IPS-20b (cell line): ENCODE results near the gene CHD2.

Experiments used
- H3K27ac ChIP-seq: one replicate; pipeline ENCODE4 v1.5.1; 2013; ENCODE audit warnings: low read length
- H3K27me3 ChIP-seq: 2 replicates; pipeline ENCODE4 v1.6.1; 2013; ENCODE audit warnings: mild to moderate bottlenecking, low read length, inconsistent platforms; ENCODE audit not compliant: insufficient read depth
- H3K36me3 ChIP-seq: 2 replicates; pipeline ENCODE4 v1.6.1; 2013; ENCODE audit warnings: low read depth, mild to moderate bottlenecking, inconsistent platforms, low read length, moderate library complexity; ENCODE audit not compliant: insufficient read depth
- H3K4me1 ChIP-seq: 2 replicates; pipeline ENCODE4 v1.6.1; 2013; ENCODE audit warnings: mild to moderate bottlenecking, control low read depth, inconsistent platforms, low read length, moderate library complexity; ENCODE audit not compliant: insufficient read depth
- H3K4me3 ChIP-seq: 2 replicates; pipeline ENCODE4 v1.5.1; 2013; ENCODE audit warnings: mild to moderate bottlenecking, low read length, inconsistent platforms
- H3K9ac ChIP-seq: 2 replicates; pipeline ENCODE4 v1.6.1; 2013; ENCODE audit warnings: low read depth, mild to moderate bottlenecking, inconsistent platforms, low read length, moderate library complexity
- H3K9me3 ChIP-seq: 2 replicates; pipeline ENCODE4 v1.6.1; 2013; ENCODE audit warnings: mild to moderate bottlenecking, low read depth, low read length, inconsistent platforms; ENCODE audit not compliant: insufficient read depth

CHD2 gene

GRCh38 chr15:92937901-92938300, 37.8 kb downstream of the CHD2 start:
- Histone ChIP-seq H3K9ac (no peak overlapping the region), H3K4me3 (no peak overlapping the region), H3K9me3 (no peaks in the 10 kb centered on the region), H3K4me1 (no peaks in the 10 kb centered on the region), H3K27me3 (no peaks in the 10 kb centered on the region), H3K36me3 (peaks cover 96% of the 10 kb centered on the region), H3K27ac (no peak overlapping the region)

DNA sequence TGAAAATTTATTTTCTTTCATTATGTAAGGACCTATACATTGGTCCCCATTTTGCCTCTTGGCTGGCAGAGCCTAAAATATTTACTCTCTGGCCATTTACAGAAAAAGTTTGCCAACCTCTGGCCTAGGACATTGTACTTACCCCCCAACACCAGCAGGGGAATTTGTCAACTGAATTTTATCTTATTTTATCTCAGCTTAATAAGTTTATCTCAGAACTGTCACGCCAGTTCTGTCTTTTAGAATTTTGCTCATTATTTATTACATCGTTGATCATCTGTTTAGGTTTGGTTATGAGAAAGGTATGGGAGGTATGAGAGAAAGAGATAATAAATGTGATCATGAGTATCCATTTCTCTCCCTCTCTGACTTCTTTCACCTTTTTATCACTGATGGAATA, 38.3 kb downstream of the CHD2 start:
- no peaks in the 10 kb centered on the region for H3K4me1 ChIP-seq
- no peaks in the 10 kb centered on the region for H3K27me3 ChIP-seq
- no peaks in the 10 kb centered on the region for H3K9me3 ChIP-seq
- H3K27ac ChIP-seq: no peak overlapping the region
- peaks cover 96% of the 10 kb centered on the region for H3K36me3 ChIP-seq
- H3K4me3 ChIP-seq: no peak overlapping the region
- no peak overlapping the region for H3K9ac ChIP-seq

DNA sequence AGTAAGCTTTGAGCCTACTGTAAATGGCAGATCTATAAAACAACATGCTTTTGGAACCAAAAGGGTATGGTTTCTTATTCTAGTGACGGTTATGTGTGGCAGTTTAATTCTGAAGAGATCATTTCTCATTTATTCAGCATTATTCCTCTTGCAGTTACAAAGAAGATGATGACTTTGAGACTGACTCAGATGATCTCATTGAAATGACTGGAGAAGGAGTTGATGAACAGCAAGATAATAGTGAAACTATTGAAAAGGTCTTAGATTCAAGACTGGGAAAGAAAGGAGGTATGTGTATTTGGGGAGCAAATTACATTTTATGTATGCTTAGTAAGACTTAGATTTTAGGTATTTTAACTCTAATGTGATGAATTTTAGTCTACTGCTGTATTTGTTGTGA, 41.5 kb downstream of the CHD2 start:
- no peak overlapping the region for H3K4me3 ChIP-seq
- no peaks in the 10 kb centered on the region for H3K27me3 ChIP-seq
- H3K4me1 ChIP-seq: no peaks in the 10 kb centered on the region
- H3K36me3 ChIP-seq: peaks cover 97% of the 10 kb centered on the region
- no peak overlapping the region for H3K27ac ChIP-seq
- peaks cover 7% of the 10 kb centered on the region; the same call in 1 of the 2 replicates for H3K9me3 ChIP-seq
- H3K9ac ChIP-seq: no peak overlapping the region

GRCh38 chr15:92942706-92943105, 42.6 kb downstream of the CHD2 start:
- no peaks in the 10 kb centered on the region for H3K4me1 ChIP-seq
- H3K36me3 ChIP-seq: peaks cover 97% of the 10 kb centered on the region
- no peak overlapping the region for H3K27ac ChIP-seq
- no peak overlapping the region for H3K9ac ChIP-seq
- peaks cover 17% of the 10 kb centered on the region for H3K9me3 ChIP-seq
- no peak overlapping the region for H3K4me3 ChIP-seq
- no peaks in the 10 kb centered on the region for H3K27me3 ChIP-seq

DNA sequence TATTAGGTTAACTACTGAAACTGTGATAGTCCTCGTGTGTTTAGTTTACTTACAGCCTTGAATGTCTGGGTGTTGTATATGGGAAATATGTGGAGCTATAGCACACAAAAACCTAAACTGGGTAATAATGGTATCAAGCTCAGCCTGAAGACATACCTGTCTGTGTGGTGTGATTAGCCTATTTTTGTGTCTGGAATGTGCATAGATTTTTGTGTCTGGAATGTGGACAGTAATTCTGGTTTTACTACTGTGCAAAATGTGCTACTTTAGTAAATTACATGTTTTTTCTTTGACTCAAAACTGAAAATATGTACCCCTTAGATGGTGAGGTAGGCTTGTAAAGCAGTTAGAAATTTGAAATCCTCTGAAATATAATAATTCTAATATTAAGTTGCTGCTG, 43.5 kb downstream of the CHD2 start:
- Histone ChIP-seq H3K27me3 (no peaks in the 10 kb centered on the region), H3K9ac (no peak overlapping the region), H3K27ac (no peak overlapping the region), H3K4me1 (no peaks in the 10 kb centered on the region), H3K36me3 (peaks cover 97% of the 10 kb centered on the region), H3K4me3 (no peak overlapping the region), H3K9me3 (peaks cover 25% of the 10 kb centered on the region)

DNA sequence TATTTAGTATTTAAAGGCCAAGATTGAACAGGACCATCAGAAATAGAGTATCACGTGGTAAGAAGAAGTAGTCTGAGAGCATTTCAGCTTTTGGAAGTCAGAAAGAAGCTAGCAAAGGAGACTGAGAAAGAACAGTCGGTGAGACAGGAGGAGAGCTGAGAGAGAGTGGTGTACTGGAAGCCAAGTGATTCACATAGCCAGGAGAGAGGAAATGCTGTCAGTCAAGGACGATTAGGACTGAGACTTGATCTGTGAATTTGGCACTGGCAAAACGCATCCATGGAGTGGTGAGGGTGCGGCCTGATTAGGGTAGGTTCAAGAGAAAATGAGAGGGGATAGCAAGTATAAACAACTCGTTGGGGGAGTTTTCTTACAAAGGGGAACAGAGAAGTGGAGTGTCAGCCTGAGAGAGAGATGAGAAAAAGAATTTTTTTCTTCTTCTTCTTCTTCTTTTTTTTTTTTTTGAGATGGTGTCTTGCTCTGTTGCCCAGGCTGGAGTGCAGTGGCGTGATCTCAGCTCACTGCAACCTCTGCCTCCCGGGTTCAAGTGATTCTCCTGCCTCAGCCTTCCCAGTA, 44.9 kb downstream of the CHD2 start:
- no peak overlapping the region for H3K9ac ChIP-seq
- H3K36me3 ChIP-seq: peaks cover 97% of the 10 kb centered on the region
- H3K9me3 ChIP-seq: peaks cover 40% of the 10 kb centered on the region
- H3K4me3 ChIP-seq: no peak overlapping the region
- no peaks in the 10 kb centered on the region for H3K27me3 ChIP-seq
- H3K27ac ChIP-seq: no peak overlapping the region
- no peaks in the 10 kb centered on the region for H3K4me1 ChIP-seq

DNA sequence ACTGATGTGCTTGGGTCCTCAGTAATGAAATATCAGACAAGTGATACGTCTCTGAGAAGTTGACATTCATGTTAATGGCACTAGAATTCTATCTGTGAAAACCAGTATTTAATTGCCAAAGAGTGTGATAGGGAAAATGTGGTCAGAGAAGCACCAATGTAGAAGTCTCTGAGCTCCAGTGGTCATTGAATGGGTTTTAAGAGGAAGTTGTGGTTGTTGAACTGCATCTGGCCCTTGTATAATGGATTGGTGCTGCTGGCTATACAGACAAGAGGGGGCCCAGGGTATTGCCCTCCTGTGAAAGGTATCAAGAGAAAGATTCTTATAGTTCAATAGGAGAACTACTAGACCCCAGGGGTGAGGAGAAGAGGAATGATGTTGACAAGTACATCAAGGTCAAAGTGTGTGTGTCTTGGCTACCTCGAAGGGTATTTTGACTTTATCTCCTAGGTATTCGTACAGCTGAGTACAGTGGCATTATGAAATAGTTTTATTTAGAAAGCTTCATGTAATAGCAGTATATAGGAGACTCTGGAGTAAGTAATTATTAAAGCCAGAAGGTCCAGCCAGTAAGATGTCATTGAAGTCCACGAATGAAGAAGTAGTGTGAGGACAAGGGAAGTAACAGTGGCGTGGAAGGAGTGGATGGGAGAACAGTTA, 47.1 kb downstream of the CHD2 start:
- Histone ChIP-seq H3K4me3 (no peak overlapping the region), H3K27ac (no peak overlapping the region), H3K9me3 (peaks cover 43% of the 10 kb centered on the region)

GRCh38 chr15:92949604-92950249, 49.6 kb downstream of the CHD2 start:
- peaks cover 100% of the 10 kb centered on the region for H3K36me3 ChIP-seq

More for the DNA sequence above, 47.1 kb downstream of the CHD2 start:
- no peak overlapping the region for H3K9ac ChIP-seq
- H3K27me3 ChIP-seq: no peaks in the 10 kb centered on the region
- peaks cover 100% of the 10 kb centered on the region for H3K36me3 ChIP-seq
- no peaks in the 10 kb centered on the region for H3K4me1 ChIP-seq

DNA sequence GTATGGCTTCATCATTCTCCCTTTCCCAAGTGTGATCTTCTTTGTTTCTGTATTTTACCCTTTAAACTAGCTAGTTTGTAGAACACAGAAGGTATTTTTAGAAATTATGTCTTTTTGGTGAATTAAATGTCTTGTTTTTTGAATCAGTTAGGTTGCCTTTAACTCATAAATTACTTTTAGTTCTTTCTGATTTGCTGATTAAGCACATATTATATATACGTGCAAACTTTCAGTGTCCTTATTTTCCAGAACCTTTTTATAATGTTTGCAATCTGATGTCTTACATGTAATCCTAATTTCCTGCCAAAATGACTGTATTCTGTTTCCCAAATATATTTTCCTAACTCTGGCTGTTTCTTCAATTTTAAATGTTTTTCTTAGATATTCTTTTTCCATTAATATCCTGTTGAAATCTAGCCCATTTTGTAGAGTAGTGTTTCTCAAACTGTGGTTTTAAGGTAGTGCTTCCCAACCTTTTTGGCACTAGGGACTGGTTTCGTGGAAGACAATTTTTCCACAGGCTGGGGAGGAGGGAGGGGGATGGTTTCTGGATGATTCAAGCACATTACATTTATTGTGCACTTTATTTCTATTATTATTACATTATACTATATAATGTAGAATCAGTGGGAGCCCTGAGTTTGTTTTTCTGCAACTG, 51.8 kb downstream of the CHD2 start:
- Histone ChIP-seq H3K9me3 (peaks cover 33% of the 10 kb centered on the region), H3K36me3 (peaks cover 100% of the 10 kb centered on the region), H3K9ac (no peak overlapping the region), H3K4me1 (no peaks in the 10 kb centered on the region), H3K27me3 (no peaks in the 10 kb centered on the region), H3K4me3 (no peak overlapping the region), H3K27ac (no peak overlapping the region)

More at GRCh38 chr15:92949604-92950249, 49.6 kb downstream of the CHD2 start:
- H3K9ac ChIP-seq: no peak overlapping the region
- H3K27me3 ChIP-seq: no peaks in the 10 kb centered on the region
- no peaks in the 10 kb centered on the region for H3K4me1 ChIP-seq
- no peak overlapping the region for H3K27ac ChIP-seq
- no peak overlapping the region for H3K4me3 ChIP-seq
- H3K9me3 ChIP-seq: peaks cover 43% of the 10 kb centered on the region

DNA sequence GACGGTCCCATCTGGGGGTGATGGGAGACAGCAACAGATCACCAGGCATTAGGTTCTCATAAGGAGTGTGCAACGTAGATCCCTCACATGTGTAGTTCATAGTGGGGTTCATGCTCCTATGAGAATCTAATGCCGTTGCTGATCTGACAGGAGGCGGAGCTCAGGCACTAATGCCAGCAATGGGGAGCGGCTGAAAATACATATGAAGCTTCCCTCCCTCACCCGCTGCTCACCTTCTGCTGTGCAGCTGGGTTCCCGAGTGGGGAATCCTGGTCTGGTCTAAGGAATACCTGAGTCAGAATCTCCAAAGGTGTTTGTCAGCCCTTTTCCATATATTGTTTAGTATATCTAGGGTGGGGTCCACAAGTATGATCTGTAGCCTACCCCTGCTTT, 52.3 kb downstream of the CHD2 start:
- H3K4me1 ChIP-seq: peaks cover 2% of the 10 kb centered on the region; the same call in 1 of the 2 replicates
- H3K27me3 ChIP-seq: no peaks in the 10 kb centered on the region
- H3K9me3 ChIP-seq: peaks cover 28% of the 10 kb centered on the region
- no peak overlapping the region for H3K27ac ChIP-seq
- H3K9ac ChIP-seq: no peak overlapping the region
- H3K36me3 ChIP-seq: peaks cover 100% of the 10 kb centered on the region
- H3K4me3 ChIP-seq: no peak overlapping the region

- peaks cover 18% of the 10 kb centered on the region for H3K9me3 ChIP-seq
- peaks cover 2% of the 10 kb centered on the region; the same call in 1 of the 2 replicates for H3K4me1 ChIP-seq
- no peak overlapping the region for H3K4me3 ChIP-seq
- H3K36me3 ChIP-seq: peaks cover 100% of the 10 kb centered on the region
- no peak overlapping the region for H3K27ac ChIP-seq
- H3K9ac ChIP-seq: no peak overlapping the region
- no peaks in the 10 kb centered on the region for H3K27me3 ChIP-seq
These were observed 53.4 kb downstream of the CHD2 start for GRCh38 chr15:92953566-92953965.
